Endothelial cell of umbilical vein (primary cell): ENCODE results near the gene HP. TPM values are rescaled to one million over a fixed set of nuclear protein-coding genes. Genes with fewer than 3 reads are reported as not detected.

ENCODE experiments used
- BruUV-seq: library from RNA; stranded (reverse); fragments of 400-500 nt; replicated peaks from 2 replicates; lab custom pipeline; 2021; lab: Mats Ljungman, UMichigan
- CTCF ChIA-PET: fragments of 300-600, 350-600 bp; sonication (Branson Sonifier 250); formaldehyde crosslinking; loops from one replicate; lab custom pipeline; 2021; ENCODE audit warnings: antibody characterized with exemption, inconsistent platforms; lab: Charles Lee
- POLR2A ChIA-PET: fragments of 300-600, 350-600 bp; sonication (Branson Sonifier 250); formaldehyde crosslinking; loops from one replicate; lab custom pipeline; 2021; ENCODE audit warnings: antibody characterized with exemption, inconsistent platforms; lab: Charles Lee
- DNase-seq: peaks from one replicate; pipeline ENCODE4 v3.0.0-alpha.2; 2011; ENCODE audit warnings: low read depth, low spot score
- FAIRE-seq: peaks from 2 replicates; lab custom pipeline; 2011; peaks lifted over from hg19 to GRCh38; lab: Jason Lieb, UNC
- H2AFZ ChIP-seq: 2 replicates; pipeline ENCODE4 v1.6.0; 2012; ENCODE audit warnings: low read depth, low read length, control low read depth, inconsistent platforms
- H3K27ac ChIP-seq: 2 replicates; pipeline ENCODE4 v1.5.1; 2011; ENCODE audit warnings: low read depth, mild to moderate bottlenecking, control low read depth, low read length, moderate library complexity; ENCODE audit not compliant: insufficient read depth
- H3K27me3 ChIP-seq, 2 experiments: 2 replicates each; pipeline versions ENCODE4 v1.6.0 to v1.6.1; 2011; ENCODE audit warnings: low read length in 2 of 2, mixed read lengths in 1 of 2; ENCODE audit not compliant: control insufficient read depth in 2 of 2, insufficient read depth in 2 of 2
- H3K36me3 ChIP-seq, 2 experiments: 2 replicates in 1 of 2; 3 replicates in 1 of 2; pipeline ENCODE4 v1.5.1; 2011; ENCODE audit warnings: low read length in 2 of 2, mild to moderate bottlenecking in 1 of 2, moderate library complexity in 1 of 2; ENCODE audit not compliant: control insufficient read depth in 2 of 2, insufficient read depth in 2 of 2; ENCODE audit errors: extremely low read depth in 1 of 2
- H3K4me1 ChIP-seq: 3 replicates; pipeline ENCODE4 v1.5.1; 2011; ENCODE audit warnings: mild to moderate bottlenecking, low read length; ENCODE audit not compliant: control insufficient read depth, insufficient read depth; ENCODE audit errors: extremely low read depth
- H3K4me2 ChIP-seq: 2 replicates; pipeline ENCODE4 v1.6.1; 2011; ENCODE audit warnings: low read length, control low read depth, mixed read lengths; ENCODE audit not compliant: insufficient read depth
- H3K4me3 ChIP-seq, 3 experiments: fragments of 200-600 bp in 1 of 3; sonication (generic), shearing (Covaris generic) in 1 of 3; replicated peaks in 1 of 3; 2 replicates each; pipeline ENCODE4 v1.5.1; 2011 to 2016; ENCODE audit warnings: control low read depth in 3 of 3, low read length in 3 of 3, mild to moderate bottlenecking in 2 of 3, inconsistent platforms in 1 of 3, low read depth in 1 of 3, moderate library complexity in 1 of 3; ENCODE audit not compliant: insufficient read depth in 1 of 3
- H3K79me2 ChIP-seq: 2 replicates; pipeline ENCODE4 v1.6.0; 2012; ENCODE audit warnings: low read length, inconsistent platforms; ENCODE audit not compliant: control insufficient read depth, insufficient read depth
- H3K9ac ChIP-seq: replicated peaks from 2 replicates; pipeline ENCODE3; 2011; ENCODE audit warnings: low read length, control low read depth; ENCODE audit not compliant: insufficient read depth; ENCODE audit errors: extremely low read depth
- H3K9me1 ChIP-seq: replicated peaks from 3 replicates; pipeline ENCODE4 v1.6.0; 2011; ENCODE audit warnings: mild to moderate bottlenecking, low read length; ENCODE audit not compliant: control insufficient read depth, insufficient read depth; ENCODE audit errors: extremely low read depth
- H3K9me3 ChIP-seq: replicated peaks from 2 replicates; pipeline ENCODE4 v1.5.1; 2012; ENCODE audit warnings: low read length, inconsistent platforms; ENCODE audit not compliant: control insufficient read depth, insufficient read depth
- H4K20me1 ChIP-seq: replicated peaks from 2 replicates; pipeline ENCODE3; 2011; ENCODE audit warnings: mild to moderate bottlenecking, low read length; ENCODE audit not compliant: control insufficient read depth, insufficient read depth; ENCODE audit errors: extremely low read depth
- EZH2 ChIP-seq: IDR thresholded peaks from 2 replicates; pipeline ENCODE4 v1.6.1; 2012; ENCODE audit warnings: borderline replicate concordance, low read depth, mild to moderate bottlenecking, moderate library complexity, low read length, inconsistent platforms; ENCODE audit not compliant: severe bottlenecking
- FOS ChIP-seq: IDR thresholded peaks from 2 replicates; pipeline ENCODE4 v1.6.1; 2011; ENCODE audit warnings: mild to moderate bottlenecking, low read length, moderate library complexity, borderline replicate concordance; ENCODE audit not compliant: insufficient read depth
- GATA2 ChIP-seq: IDR thresholded peaks from 2 replicates; pipeline ENCODE4 v1.7.0; 2011; ENCODE audit warnings: low read depth, mild to moderate bottlenecking, moderate library complexity, mixed read lengths, low read length; ENCODE audit not compliant: insufficient read length, insufficient read depth
- JUN ChIP-seq: IDR thresholded peaks from 2 replicates; pipeline ENCODE4 v1.6.1; 2011; ENCODE audit warnings: borderline replicate concordance, low read depth; ENCODE audit not compliant: insufficient read length, insufficient read depth
- MAX ChIP-seq: IDR thresholded peaks from 2 replicates; pipeline ENCODE4 v1.6.1; 2011; ENCODE audit not compliant: insufficient read depth, insufficient read length
- MYC ChIP-seq: IDR thresholded peaks from one replicate; pipeline ENCODE4 v1.6.1; 2011; ENCODE audit warnings: mild to moderate bottlenecking, low read depth, low read length
- POLR2A ChIP-seq: IDR thresholded peaks from 2 replicates; pipeline ENCODE4 v1.6.1; 2012; ENCODE audit warnings: low read depth, mild to moderate bottlenecking, control low read depth, low read length
- POLR2AphosphoS5 ChIP-seq: IDR thresholded peaks from 2 replicates; pipeline ENCODE4 v1.6.1; 2012; ENCODE audit warnings: low read depth, mild to moderate bottlenecking, control low read depth, low read length, moderate library complexity; ENCODE audit not compliant: insufficient read depth
- dilution Hi-C: fragments of 300-500 bp; cut with MboI; formaldehyde crosslinking; loops from one replicate; pipeline ENCODE4 v1.15.0; 2019; ENCODE audit warnings: low sequenced_read_pairs; ENCODE audit not compliant: extremely low pct_ligation_motif_present
- intact Hi-C: fragments of 100-400 bp; cut with micrococcal nuclease; formaldehyde crosslinking; loops from one replicate; pipeline ENCODE4 v1.10.0; 2022
- polyA plus RNA-seq, 4 experiments: library from polyadenylated mRNA; depleted of rRNA in 3 of 4; stranded (reverse) in 3 of 4; unstranded in 1 of 4; fragments of >200 nt; gene quantifications; 2 replicates each; pipeline versions ENCODE4 v1.2.1 to v1.2.3, GENCODE V29; 2011 to 2012; ENCODE audit warnings: missing spikeins in 1 of 4
- total RNA-seq: library from RNA; stranded (reverse); gene quantifications from 2 replicates; pipeline ENCODE4 v1.2.3, GENCODE V29; 2021
- TF ChIP-seq, protein P1 (sequence below), 2 donors: IDR thresholded peaks; 1 replicate in 1 of 2; 2 replicates in 1 of 2; pipeline ENCODE4 v1.5.1; 2011; ENCODE audit warnings: low read length in 2 of 2, mild to moderate bottlenecking in 2 of 2, moderate library complexity in 2 of 2, control low read depth in 1 of 2, inconsistent platforms in 1 of 2, low read depth in 1 of 2; ENCODE audit not compliant: insufficient read depth in 1 of 2; ENCODE audit errors: extremely low read depth in 1 of 2

Gene HP
- total and polyA plus RNA-seq, 2 donors (not counting 3 experiments of a cell fraction or from before 2014, with no cell fraction given), result not detected

DNA sequence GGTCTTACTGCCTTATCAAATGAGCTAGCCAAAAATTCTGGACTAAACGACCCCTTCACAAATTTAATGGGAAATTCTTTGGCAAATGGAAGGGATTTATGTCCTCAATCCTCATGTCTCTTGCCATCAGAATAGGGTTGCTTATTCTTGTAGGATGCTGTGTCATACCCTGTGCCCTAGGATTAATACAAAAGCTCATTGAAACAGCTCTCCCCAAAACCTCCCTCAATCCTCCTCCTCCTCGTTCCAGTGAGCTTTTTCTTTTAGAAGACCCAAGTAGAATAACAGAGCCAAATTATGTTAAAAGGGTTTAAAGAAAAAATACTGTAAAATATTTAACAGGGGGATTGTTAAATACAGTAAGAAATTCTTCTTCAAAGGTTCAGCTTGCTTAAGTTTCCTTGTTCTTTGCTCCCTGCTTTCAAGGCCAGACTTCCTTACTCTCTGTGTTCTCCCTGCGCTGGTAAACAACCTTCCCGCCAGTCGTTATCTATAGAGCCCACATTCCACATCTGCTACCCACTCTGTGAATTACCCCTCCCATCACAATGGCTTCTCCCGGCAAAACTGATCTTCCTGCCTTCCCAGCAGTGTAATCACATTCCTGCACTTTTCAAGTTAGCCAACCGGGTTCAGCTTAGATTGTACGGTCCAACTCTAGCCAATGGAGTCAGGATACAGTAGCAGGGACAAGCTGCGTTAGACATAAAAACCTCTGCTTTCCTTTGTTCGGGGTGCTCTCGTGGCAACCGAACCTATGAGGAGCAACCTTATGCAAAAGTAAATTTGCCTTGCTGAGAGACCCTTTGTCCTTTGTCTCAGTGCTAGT lies 18.4 kb downstream of the HP start:
- ChIA-PET CTCF (interaction anchor here (1.4 kb wide), 1 partner anchor 22 kb away, joined by 4 read pairs; no protein-coding TSS in a partner anchor), POLR2A (no interaction called here)
- FAIRE-seq, result peak; percentile 18
- dilution Hi-C loops (no loop called here), intact Hi-C loops (no loop called here)
- Histone ChIP-seq H3K9ac (no peak overlapping the region), H3K27ac (no peak overlapping the region), H3K36me3 (no peaks in the 10 kb centered on the region), H3K4me1 (no peaks in the 10 kb centered on the region), H2AFZ (no peak overlapping the region), H3K79me2 (no peaks in the 10 kb centered on the region), H4K20me1 (no peaks in the 10 kb centered on the region), H3K27me3 (no peaks in the 10 kb centered on the region), H3K4me3 (no peak overlapping the region), H3K4me2 (no peak overlapping the region), H3K9me1 (no peaks in the 10 kb centered on the region), H3K9me3 (no peaks in the 10 kb centered on the region)
- TF ChIP-seq FOS (no peak), JUN (no peak), MAX (no peak), MYC (no peak), GATA2 (no peak), EZH2 (no peak), POLR2A (no peak), POLR2AphosphoS5 (no peak)
- TF ChIP-seq, protein P1, sequence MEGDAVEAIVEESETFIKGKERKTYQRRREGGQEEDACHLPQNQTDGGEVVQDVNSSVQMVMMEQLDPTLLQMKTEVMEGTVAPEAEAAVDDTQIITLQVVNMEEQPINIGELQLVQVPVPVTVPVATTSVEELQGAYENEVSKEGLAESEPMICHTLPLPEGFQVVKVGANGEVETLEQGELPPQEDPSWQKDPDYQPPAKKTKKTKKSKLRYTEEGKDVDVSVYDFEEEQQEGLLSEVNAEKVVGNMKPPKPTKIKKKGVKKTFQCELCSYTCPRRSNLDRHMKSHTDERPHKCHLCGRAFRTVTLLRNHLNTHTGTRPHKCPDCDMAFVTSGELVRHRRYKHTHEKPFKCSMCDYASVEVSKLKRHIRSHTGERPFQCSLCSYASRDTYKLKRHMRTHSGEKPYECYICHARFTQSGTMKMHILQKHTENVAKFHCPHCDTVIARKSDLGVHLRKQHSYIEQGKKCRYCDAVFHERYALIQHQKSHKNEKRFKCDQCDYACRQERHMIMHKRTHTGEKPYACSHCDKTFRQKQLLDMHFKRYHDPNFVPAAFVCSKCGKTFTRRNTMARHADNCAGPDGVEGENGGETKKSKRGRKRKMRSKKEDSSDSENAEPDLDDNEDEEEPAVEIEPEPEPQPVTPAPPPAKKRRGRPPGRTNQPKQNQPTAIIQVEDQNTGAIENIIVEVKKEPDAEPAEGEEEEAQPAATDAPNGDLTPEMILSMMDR (IDR thresholded peaks at IDR 0.05; ENCODE audit: extremely low read depth in 1 of 2, insufficient read depth in 1 of 2, low read depth in 1 of 2, low read length in 2 of 2), result no peak
- DNase-seq, result peak; percentile 72
- BruUV-seq, result no TSS peak
